GM12801 (cell line): ENCODE measurements around the gene INPP5D.

Source experiments
- CTCF ChIP-seq: IDR thresholded peaks from one replicate; pipeline ENCODE4 v1.5.1; 2011; ENCODE audit warnings: control low read depth; ENCODE audit not compliant: insufficient read length; ENCODE audit errors: extremely low read depth

The INPP5D gene

GRCh38 chr2:233114421-233114861 is 54.3 kb downstream of the INPP5D start:
- no peak for TF ChIP-seq CTCF

- TF ChIP-seq CTCF, result no peak
These were observed 55.0 kb downstream of the INPP5D start for GRCh38 chr2:233115121-233115520.

- no peak for TF ChIP-seq CTCF
These were observed 55.6 kb downstream of the INPP5D start for GRCh38 chr2:233115741-233116140.

GRCh38 chr2:233116946-233117345 is 56.8 kb downstream of the INPP5D start:
- TF ChIP-seq CTCF, result no peak

GRCh38 chr2:233117351-233117750 is 57.2 kb downstream of the INPP5D start:
- TF ChIP-seq CTCF, result no peak

- TF ChIP-seq CTCF, result no peak
These were observed 57.9 kb downstream of the INPP5D start for GRCh38 chr2:233117811-233118647.

- no peak for TF ChIP-seq CTCF
These were observed 58.5 kb downstream of the INPP5D start for GRCh38 chr2:233118648-233119000.
